ENCODE data around the gene SLC11A1.

DNA sequence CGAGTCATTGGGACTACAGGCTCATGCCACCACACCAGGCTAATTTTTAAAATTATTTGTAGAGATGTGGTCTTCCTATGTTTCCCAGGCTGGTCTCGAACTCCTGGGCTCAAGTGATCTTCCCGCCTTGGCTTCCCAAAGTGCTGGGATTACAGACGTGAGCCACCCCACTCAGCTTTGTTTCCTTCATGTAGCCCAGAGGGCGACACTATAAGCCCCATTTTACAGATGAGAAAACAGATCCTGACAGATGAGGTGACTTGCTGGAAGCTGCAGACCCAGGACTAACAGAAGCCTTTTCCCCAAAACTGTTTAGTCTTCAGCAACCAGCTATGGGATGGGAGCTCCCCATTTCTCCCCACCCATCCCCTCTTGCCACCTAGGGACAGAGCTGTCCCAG lies 10.4 kb downstream of the SLC11A1 start:
- TF ChIP-seq, protein P1, sequence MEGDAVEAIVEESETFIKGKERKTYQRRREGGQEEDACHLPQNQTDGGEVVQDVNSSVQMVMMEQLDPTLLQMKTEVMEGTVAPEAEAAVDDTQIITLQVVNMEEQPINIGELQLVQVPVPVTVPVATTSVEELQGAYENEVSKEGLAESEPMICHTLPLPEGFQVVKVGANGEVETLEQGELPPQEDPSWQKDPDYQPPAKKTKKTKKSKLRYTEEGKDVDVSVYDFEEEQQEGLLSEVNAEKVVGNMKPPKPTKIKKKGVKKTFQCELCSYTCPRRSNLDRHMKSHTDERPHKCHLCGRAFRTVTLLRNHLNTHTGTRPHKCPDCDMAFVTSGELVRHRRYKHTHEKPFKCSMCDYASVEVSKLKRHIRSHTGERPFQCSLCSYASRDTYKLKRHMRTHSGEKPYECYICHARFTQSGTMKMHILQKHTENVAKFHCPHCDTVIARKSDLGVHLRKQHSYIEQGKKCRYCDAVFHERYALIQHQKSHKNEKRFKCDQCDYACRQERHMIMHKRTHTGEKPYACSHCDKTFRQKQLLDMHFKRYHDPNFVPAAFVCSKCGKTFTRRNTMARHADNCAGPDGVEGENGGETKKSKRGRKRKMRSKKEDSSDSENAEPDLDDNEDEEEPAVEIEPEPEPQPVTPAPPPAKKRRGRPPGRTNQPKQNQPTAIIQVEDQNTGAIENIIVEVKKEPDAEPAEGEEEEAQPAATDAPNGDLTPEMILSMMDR (conservative IDR thresholded peaks at IDR 0.05; ENCODE audit: low read depth, low read length), result no peak
- TF ChIP-seq USF2 (IDR thresholded peaks at IDR 0.05; ENCODE audit: low read depth, low read length) (no peak), POLR2A (IDR thresholded peaks at IDR 0.05; ENCODE audit: low read depth, low read length) (no peak), SMC3 (IDR thresholded peaks at IDR 0.05; ENCODE audit: low read depth, low read length) (no peak), RAD21 (IDR thresholded peaks at IDR 0.05; ENCODE audit: low read length) (no peak)
